ENCODE data around the gene TECR. TPM values are rescaled to one million over a fixed set of nuclear protein-coding genes. Genes with fewer than 3 reads are reported as not detected.

Gene TECR
- total RNA-seq, 4 donors from 2014 or later: 111 to 176 (median 150) TPM

GRCh38 chr19:14511229-14511593 lies 18.2 kb upstream of the TECR start:
- Histone ChIP-seq H3K9me3 (no peaks in the 10 kb centered on the region), H3K4me1 (peaks cover 41% of the 10 kb centered on the region), H3K4me3 (no peak overlapping the region), H3K27me3 (no peaks in the 10 kb centered on the region), H3K36me3 (peaks cover 24% of the 10 kb centered on the region), H3K27ac (no peak overlapping the region)
- no peak for DNase-seq (ENCODE audit: low spot score in 2 of 2)
- 61% methylated on average over 4 of the region's 4 CpGs for WGBS
- TF ChIP-seq POLR2A (IDR thresholded peaks at IDR 0.05) (no peak), EP300 (IDR thresholded peaks at IDR 0.05) (no peak), CTCF (IDR thresholded peaks at IDR 0.05) (no peak), POLR2AphosphoS5 (IDR thresholded peaks at IDR 0.05) (no peak)

- Histone ChIP-seq H3K27ac (no peak overlapping the region), H3K36me3 (peaks cover 26% of the 10 kb centered on the region), H3K4me3 (no peak overlapping the region), H3K9me3 (no peaks in the 10 kb centered on the region), H3K4me1 (peaks cover 50% of the 10 kb centered on the region), H3K27me3 (no peaks in the 10 kb centered on the region)
- no peak for DNase-seq (ENCODE audit: low spot score in 2 of 2)
- TF ChIP-seq EP300 (IDR thresholded peaks at IDR 0.05) (no peak), POLR2AphosphoS5 (IDR thresholded peaks at IDR 0.05) (no peak)
- 89% methylated on average over 14 of the region's 14 CpGs for WGBS
These were observed 16.9 kb upstream of the TECR start for GRCh38 chr19:14512406-14512961.

GRCh38 chr19:14514215-14514863 lies 15.1 kb upstream of the TECR start:
- TF ChIP-seq POLR2AphosphoS5 (IDR thresholded peaks at IDR 0.05) (no peak), EP300 (IDR thresholded peaks at IDR 0.05) (no peak), CTCF (IDR thresholded peaks at IDR 0.05) (no peak)
- Histone ChIP-seq H3K36me3 (peaks cover 26% of the 10 kb centered on the region), H3K27me3 (no peaks in the 10 kb centered on the region), H3K4me3 (no peak overlapping the region), H3K9me3 (no peaks in the 10 kb centered on the region), H3K27ac (no peak overlapping the region), H3K4me1 (peaks cover 55% of the 10 kb centered on the region)
- no peak for DNase-seq (ENCODE audit: low spot score in 2 of 2)
- 85% methylated on average over 8 of the region's 8 CpGs for WGBS

GRCh38 chr19:14515501-14516047 lies 13.8 kb upstream of the TECR start:
- TF ChIP-seq EP300 (IDR thresholded peaks at IDR 0.05): no peak
- no peak for TF ChIP-seq POLR2A (IDR thresholded peaks at IDR 0.05)
- no peak for TF ChIP-seq POLR2AphosphoS5 (IDR thresholded peaks at IDR 0.05)
- TF ChIP-seq CTCF (IDR thresholded peaks at IDR 0.05): no peak
- H3K27me3 ChIP-seq: no peaks in the 10 kb centered on the region
- H3K36me3 ChIP-seq: peaks cover 26% of the 10 kb centered on the region
- DNase-seq (ENCODE audit: low spot score in 2 of 2): no peak
- H3K4me3 ChIP-seq: peak overlapping the region; percentile 68
- WGBS: 40% methylated on average over 8 of the region's 8 CpGs
- no peaks in the 10 kb centered on the region for H3K9me3 ChIP-seq
- H3K4me1 ChIP-seq: peaks cover 55% of the 10 kb centered on the region
- H3K27ac ChIP-seq: no peak overlapping the region

GRCh38 chr19:14516048-14516534 lies 13.3 kb upstream of the TECR start:
- TF ChIP-seq POLR2A (IDR thresholded peaks at IDR 0.05) (no peak), POLR2AphosphoS5 (IDR thresholded peaks at IDR 0.05) (no peak), CTCF (IDR thresholded peaks at IDR 0.05) (no peak), EP300 (IDR thresholded peaks at IDR 0.05) (no peak)
- Histone ChIP-seq H3K9me3 (no peaks in the 10 kb centered on the region), H3K4me1 (peaks cover 54% of the 10 kb centered on the region), H3K36me3 (peaks cover 26% of the 10 kb centered on the region), H3K4me3 (peak overlapping the region; percentile 68), H3K27me3 (no peaks in the 10 kb centered on the region), H3K27ac (no peak overlapping the region)
- 35% methylated on average over 13 of the region's 15 CpGs for WGBS
- DNase-seq (ENCODE audit: low spot score in 2 of 2): no peak

Data from suprapubic skin (tissue), 4 donors.